HS-5 (cell line): ENCODE measurements around the gene CDS1.
A peak's percentile ranks its signal among the peaks of the same experiment; 100 is the strongest.
"Not testable (repeated sequence)": the region's sequence is repeated elsewhere in the genome, so short reads cannot be mapped to it uniquely, and the experiment has no call there.

ENCODE experiments used
- DNase-seq: peaks from one replicate; pipeline ENCODE4 v3.0.0-alpha.2; 2012; ENCODE audit warnings: low read depth

The CDS1 gene

GRCh38 chr4:84673475-84674240 is 90.7 kb downstream of the CDS1 start:
- peak; percentile 79 for DNase-seq

GRCh38 chr4:84677093-84677492 is 94.2 kb downstream of the CDS1 start:
- DNase-seq = no peak

- DNase-seq = no peak
These were observed 95.1 kb downstream of the CDS1 start for GRCh38 chr4:84677995-84678394.

GRCh38 chr4:84678976-84679744 is 96.2 kb downstream of the CDS1 start:
- no peak for DNase-seq

- no peak for DNase-seq
These were observed 98.0 kb downstream of the CDS1 start for GRCh38 chr4:84680956-84681355.

- DNase-seq = no peak
These were observed 98.8 kb downstream of the CDS1 start for GRCh38 chr4:84681486-84682274.

GRCh38 chr4:84682661-84683060 is 99.7 kb downstream of the CDS1 start:
- DNase-seq = not testable (repeated sequence)

GRCh38 chr4:84683064-84683850 is 100.3 kb downstream of the CDS1 start:
- DNase-seq = no peak

GRCh38 chr4:84684361-84684760 is 101.4 kb downstream of the CDS1 start:
- no peak for DNase-seq

GRCh38 chr4:84685105-84685504 is 102.2 kb downstream of the CDS1 start:
- no peak for DNase-seq

GRCh38 chr4:84688605-84689004 is 105.7 kb downstream of the CDS1 start:
- no peak for DNase-seq

- DNase-seq = no peak
These were observed 106.3 kb downstream of the CDS1 start for GRCh38 chr4:84689197-84689596.

- no peak for DNase-seq
These were observed 107.6 kb downstream of the CDS1 start for GRCh38 chr4:84690481-84690880.

- peak; percentile 87 for DNase-seq
These were observed 108.3 kb downstream of the CDS1 start for GRCh38 chr4:84691170-84691691.

GRCh38 chr4:84691800-84692199 is 108.9 kb downstream of the CDS1 start:
- DNase-seq = no peak

GRCh38 chr4:84697159-84697558 is 114.2 kb downstream of the CDS1 start:
- no peak for DNase-seq

GRCh38 chr4:84697615-84698201 is 114.8 kb downstream of the CDS1 start:
- no peak for DNase-seq

- no peak for DNase-seq
These were observed 116.2 kb downstream of the CDS1 start for GRCh38 chr4:84699001-84699671.
